HCT116 (cell line): Measurements from ENCODE around the gene ZBTB17. TPM values are rescaled to one million over a fixed set of nuclear protein-coding genes. Genes with fewer than 3 reads are reported as not detected.

Source experiments
- ATAC-seq: fragments of 200-7000 bp; cut with Tn5 transposase; 2 replicates; pipeline ENCODE4 v1.9.1; 2020; ENCODE audit warnings: mild to moderate bottlenecking, moderate library complexity
- BruUV-seq: library from RNA; stranded (reverse); fragments of 400-500 nt; replicated peaks from 2 replicates; lab custom pipeline; 2021; lab: Mats Ljungman, UMichigan
- CTCF ChIA-PET: fragments of 300-600 bp; sonication (Branson Sonifier 250); formaldehyde crosslinking; loops from one replicate; lab custom pipeline; 2021; ENCODE audit warnings: antibody characterized with exemption; lab: Charles Lee
- POLR2A ChIA-PET: fragments of 300-600, 350-600 bp; sonication (Branson Sonifier 250); formaldehyde crosslinking; loops from one replicate; lab custom pipeline; 2021; ENCODE audit warnings: antibody characterized with exemption; lab: Charles Lee
- RAD21 ChIA-PET, 2 experiments: fragments of 300-600 bp; sonication (Branson Sonifier 250); formaldehyde crosslinking; loops; one replicate each; lab custom pipeline; 2023; ENCODE audit warnings: low total read pairs in 2 of 2; ENCODE audit not compliant: uncharacterized antibody in 2 of 2, unreplicated experiment in 2 of 2, low non-redundant PET in 1 of 2; lab: Charles Lee
- DNase-seq: peaks from one replicate; pipeline ENCODE4 v3.0.0-alpha.2; 2010; ENCODE audit warnings: low read depth, low spot score
- H2AFZ ChIP-seq: fragments of 200-600 bp; shearing (Covaris generic), sonication (generic); 2 replicates; pipeline ENCODE4 v1.6.1; 2017; ENCODE audit warnings: low read depth, mixed run types, mixed read lengths, antibody characterized with exemption, low read length; ENCODE audit not compliant: poor library complexity, severe bottlenecking
- H3K27ac ChIP-seq: 2 replicates; pipeline ENCODE4 v1.5.1; 2012; ENCODE audit warnings: low read depth, low read length
- H3K27me3 ChIP-seq: fragments of 200-600 bp; sonication (generic); 2 replicates; pipeline ENCODE4 v1.6.1; 2016; ENCODE audit warnings: mixed run types, low read length, mixed read lengths; ENCODE audit not compliant: insufficient read depth
- H3K36me3 ChIP-seq, 2 experiments: fragments of 200-500 bp in 1 of 2; fragments of 200-600 bp in 1 of 2; sonication (Bioruptor generic) in 1 of 2; sonication (generic) in 1 of 2; 2 replicates each; pipeline versions ENCODE4 v1.5.1 to v1.6.1; 2014 to 2016; ENCODE audit warnings: low read length in 2 of 2, inconsistent platforms in 1 of 2, mixed read lengths in 1 of 2, mixed run types in 1 of 2; ENCODE audit not compliant: insufficient read depth in 2 of 2, control insufficient read depth in 1 of 2
- H3K4me1 ChIP-seq, 2 experiments: fragments of 200-600 bp in 1 of 2; sonication (generic) in 1 of 2; 2 replicates each; pipeline versions ENCODE4 v1.5.1 to v1.6.1; 2012 to 2017; ENCODE audit warnings: low read length in 2 of 2, inconsistent platforms in 1 of 2, mild to moderate bottlenecking in 1 of 2, mixed read lengths in 1 of 2, mixed run types in 1 of 2, moderate library complexity in 1 of 2; ENCODE audit not compliant: insufficient read depth in 2 of 2, control insufficient read depth in 1 of 2
- H3K4me2 ChIP-seq: fragments of 200-600 bp; sonication (generic); 2 replicates; pipeline ENCODE4 v1.6.1; 2017; ENCODE audit warnings: mixed run types, low read length, mixed read lengths
- H3K4me3 ChIP-seq, 2 experiments: fragments of 200-600 bp in 1 of 2; sonication (generic) in 1 of 2; replicated peaks in 1 of 2; 2 replicates each; pipeline ENCODE4 v1.5.1; 2011 to 2016; ENCODE audit warnings: low read length in 2 of 2, control low read depth in 1 of 2, low read depth in 1 of 2, mild to moderate bottlenecking in 1 of 2, mixed read lengths in 1 of 2, mixed run types in 1 of 2
- H3K79me2 ChIP-seq: fragments of 200-600 bp; sonication (generic); 2 replicates; pipeline ENCODE4 v1.6.1; 2017; ENCODE audit warnings: mild to moderate bottlenecking, mixed run types, low read length, moderate library complexity, mixed read lengths; ENCODE audit not compliant: insufficient read depth
- H3K9ac ChIP-seq: fragments of 200-600 bp; sonication (generic); 2 replicates; pipeline ENCODE4 v1.6.1; 2016; ENCODE audit warnings: low read length, mixed read lengths
- H3K9me2 ChIP-seq: fragments of 200-600 bp; sonication (generic), shearing (Covaris generic); 2 replicates; pipeline ENCODE4 v1.6.1; 2017; ENCODE audit warnings: mixed run types, mild to moderate bottlenecking, moderate library complexity; ENCODE audit not compliant: insufficient read depth
- H3K9me3 ChIP-seq, 2 experiments: fragments of 200-500 bp in 1 of 2; fragments of 200-600 bp in 1 of 2; sonication (Bioruptor generic) in 1 of 2; sonication (generic) in 1 of 2; 2 replicates each; pipeline ENCODE4 v1.6.1; 2014 to 2017; ENCODE audit warnings: low read length in 2 of 2, mixed read lengths in 2 of 2, inconsistent platforms in 1 of 2, low read depth in 1 of 2, mild to moderate bottlenecking in 1 of 2, mixed run types in 1 of 2, moderate library complexity in 1 of 2; ENCODE audit not compliant: control insufficient read depth in 1 of 2, insufficient read depth in 1 of 2
- H4K20me1 ChIP-seq: fragments of 200-600 bp; sonication (generic), shearing (Covaris generic); 2 replicates; pipeline ENCODE4 v1.6.1; 2017; ENCODE audit warnings: mixed run types, mild to moderate bottlenecking, moderate library complexity; ENCODE audit not compliant: insufficient read depth
- ATF3 ChIP-seq: IDR thresholded peaks from 2 replicates; pipeline ENCODE4 v1.6.1; 2012
- ELF1 ChIP-seq: IDR thresholded peaks from 2 replicates; pipeline ENCODE4 v1.6.1; 2012; ENCODE audit warnings: low read depth, borderline replicate concordance
- RAD21 ChIP-seq: IDR thresholded peaks from 2 replicates; pipeline ENCODE4 v1.6.1; 2012; ENCODE audit warnings: low read depth, mild to moderate bottlenecking
- SIN3A ChIP-seq: IDR thresholded peaks from 2 replicates; pipeline ENCODE4 v1.6.1; 2012; ENCODE audit warnings: low read depth
- TCF7L2 ChIP-seq: IDR thresholded peaks from 2 replicates; pipeline ENCODE4 v1.7.0; 2011; ENCODE audit warnings: borderline replicate concordance, inconsistent platforms; ENCODE audit not compliant: insufficient read depth, insufficient read length; ENCODE audit errors: extremely low read depth
- YY1 ChIP-seq: IDR thresholded peaks from 2 replicates; pipeline ENCODE4 v1.6.1; 2011; ENCODE audit warnings: low read length, low read depth, moderate library complexity, mild to moderate bottlenecking; ENCODE audit not compliant: insufficient replicate concordance; ENCODE audit errors: extremely low read depth
- intact Hi-C: fragments of 100-400 bp; cut with micrococcal nuclease; formaldehyde crosslinking; loops from 2 replicates; pipeline ENCODE4 v1.10.0; 2022
- total RNA-seq: library from RNA; stranded (reverse); gene quantifications from one replicate; pipeline ENCODE4 v1.2.1, GENCODE V29; 2021; ENCODE audit not compliant: unreplicated experiment

ZBTB17 gene
- total RNA-seq, 1 experiment from 2014 or later, result 31.6 TPM

DNA sequence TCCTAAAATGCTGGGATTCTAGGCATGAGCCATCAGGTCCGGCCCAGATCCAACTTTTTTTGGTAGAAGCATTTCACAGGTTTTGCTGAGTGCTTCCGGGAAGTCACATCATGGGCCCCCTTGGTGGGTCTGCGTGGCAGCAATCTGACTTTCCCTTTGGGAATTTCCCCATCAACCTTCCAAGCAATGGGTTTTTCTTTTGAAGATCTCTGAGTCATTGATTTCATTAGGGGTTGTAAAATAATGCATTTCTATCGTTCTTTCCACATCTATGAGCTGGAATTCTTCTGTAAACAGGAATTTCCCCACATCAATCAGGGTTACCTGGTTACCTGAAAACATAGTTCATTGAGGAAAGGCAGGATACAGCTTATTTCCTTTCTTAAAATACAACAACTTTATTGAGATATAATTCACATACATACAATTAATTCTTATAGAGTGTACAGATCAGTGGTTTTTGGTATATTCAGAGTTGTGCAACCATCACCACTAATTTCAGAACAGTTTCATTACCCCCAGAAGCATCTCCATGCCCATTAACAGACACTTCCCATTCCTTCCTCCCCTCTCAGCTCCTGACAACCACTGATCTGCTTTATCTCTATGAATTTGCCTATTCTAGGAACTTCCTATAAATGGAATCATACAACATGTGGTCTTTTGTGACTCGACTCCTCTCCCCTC is 9.9 kb upstream of the ZBTB17 start:
- peak; percentile 29 for DNase-seq
- Histone ChIP-seq H3K9me3 (peaks cover 0 to 3% of the 10 kb centered on the region in 2 experiments; a peak in 1 of 4 replicates), H3K9me2 (no peaks in the 10 kb centered on the region), H3K9ac (no peak overlapping the region), H3K4me1 (peaks cover 10 to 23% of the 10 kb centered on the region in 2 experiments), H3K36me3 (no peaks in the 10 kb centered on the region), H3K27ac (no peak overlapping the region), H3K79me2 (no peaks in the 10 kb centered on the region), H4K20me1 (no peaks in the 10 kb centered on the region), H2AFZ (peak overlapping the region; percentile 10), H3K4me3 (no peak overlapping the region), H3K4me2 (peak overlapping the region; percentile 39), H3K27me3 (no peaks in the 10 kb centered on the region)
- peak; percentile 68 for ATAC-seq
- POLR2A ChIA-PET, result no interaction called here
- CTCF ChIA-PET, result no interaction called here
- TF ChIP-seq ATF3 (no peak), ELF1 (no peak)
- RAD21 ChIA-PET, result no interaction called here
- BruUV-seq, result no TSS peak
- intact Hi-C loops, result no loop called here

- Histone ChIP-seq H3K4me1 (peaks cover 10 to 23% of the 10 kb centered on the region in 2 experiments), H3K9ac (no peak overlapping the region), H3K27me3 (no peaks in the 10 kb centered on the region), H3K9me2 (no peaks in the 10 kb centered on the region), H3K36me3 (no peaks in the 10 kb centered on the region), H3K9me3 (peaks cover 0 to 3% of the 10 kb centered on the region in 2 experiments; a peak in 1 of 4 replicates), H3K4me2 (no peak overlapping the region), H4K20me1 (no peaks in the 10 kb centered on the region), H3K4me3 (no peak overlapping the region), H3K27ac (no peak overlapping the region), H3K79me2 (no peaks in the 10 kb centered on the region), H2AFZ (no peak overlapping the region)
- POLR2A ChIA-PET, result no interaction called here
- no peak for DNase-seq
- CTCF ChIA-PET, result no interaction called here
- BruUV-seq, result no TSS peak
- no peak for ATAC-seq
- TF ChIP-seq RAD21 (no peak), SIN3A (no peak), YY1 (no peak), TCF7L2 (no peak)
- intact Hi-C loops, result no loop called here
- RAD21 ChIA-PET, result no interaction called here
These were observed 7.4 kb upstream of the ZBTB17 start for GRCh38 chr1:15983275-15983674.
